HG02973 (cell line): ENCODE results near the gene LRP1.

Experiments used
- ATAC-seq: cut with Tn5 transposase; IDR thresholded peaks from one replicate; pipeline ENCODE4 v1.9.1; 2021; ENCODE audit warnings: moderate library complexity; ENCODE audit not compliant: unreplicated experiment

LRP1 gene

GRCh38 chr12:57243521-57244311, 115.4 kb downstream of the LRP1 start:
- no peak for ATAC-seq

DNA sequence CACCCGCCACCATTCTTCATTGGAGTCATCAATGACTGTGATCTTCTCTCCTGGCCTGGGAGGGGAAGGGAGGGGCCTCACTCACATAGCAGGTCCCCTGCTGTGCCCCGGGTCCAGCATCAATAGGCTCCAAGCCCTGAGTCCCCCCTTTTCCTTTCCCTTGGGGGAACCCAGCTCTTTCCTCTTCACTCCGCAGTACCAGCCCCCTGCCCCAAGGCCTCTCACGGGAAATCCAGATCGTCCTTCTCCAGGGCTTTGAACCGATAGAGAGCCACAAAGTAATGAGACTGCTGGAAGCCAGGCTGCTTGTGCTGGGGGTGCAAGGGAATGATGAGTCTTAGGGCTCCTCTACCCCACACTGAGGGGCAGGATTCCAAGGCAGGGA, 116.0 kb downstream of the LRP1 start:
- no peak for ATAC-seq

GRCh38 chr12:57247041-57247440, 118.8 kb downstream of the LRP1 start:
- no peak for ATAC-seq

DNA sequence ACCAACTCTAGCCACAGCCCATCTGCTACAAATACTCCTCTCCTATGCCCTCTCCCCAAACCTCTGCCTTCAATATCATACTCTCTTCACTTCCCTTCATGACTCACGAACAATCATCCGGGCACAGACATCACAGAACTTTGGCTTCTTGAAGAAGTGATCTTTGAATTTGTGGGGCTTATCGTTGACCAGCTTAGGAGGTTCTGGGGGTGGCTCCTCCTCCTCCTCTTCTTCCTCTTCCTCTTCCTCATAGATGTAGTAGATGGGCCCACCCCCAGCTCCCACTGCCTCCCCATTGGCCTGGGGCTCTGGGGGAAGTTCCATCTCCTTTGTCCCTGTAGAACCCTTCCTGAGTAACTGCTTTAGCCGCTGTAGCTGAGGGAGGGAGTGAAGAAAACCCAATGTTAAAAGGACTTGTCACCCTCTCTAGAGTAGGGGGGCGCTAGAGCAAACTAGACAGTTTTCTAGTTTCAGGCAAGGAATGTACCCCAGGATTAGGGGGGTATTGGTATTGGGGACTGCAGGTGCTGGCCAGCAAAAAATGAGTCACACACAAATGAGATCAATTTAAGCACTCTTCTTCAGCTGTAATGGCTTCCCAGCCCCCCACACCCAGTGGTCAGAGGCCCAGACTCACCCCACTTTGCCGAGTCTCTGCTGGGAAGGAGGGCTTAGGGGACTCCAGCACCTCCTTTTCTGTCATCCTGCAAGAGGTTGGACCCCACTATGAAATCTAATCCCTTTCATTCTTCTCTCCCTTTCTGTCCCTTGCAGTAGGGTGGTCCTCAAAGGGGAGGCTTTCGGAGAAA, 120.9 kb downstream of the LRP1 start:
- no peak for ATAC-seq

DNA sequence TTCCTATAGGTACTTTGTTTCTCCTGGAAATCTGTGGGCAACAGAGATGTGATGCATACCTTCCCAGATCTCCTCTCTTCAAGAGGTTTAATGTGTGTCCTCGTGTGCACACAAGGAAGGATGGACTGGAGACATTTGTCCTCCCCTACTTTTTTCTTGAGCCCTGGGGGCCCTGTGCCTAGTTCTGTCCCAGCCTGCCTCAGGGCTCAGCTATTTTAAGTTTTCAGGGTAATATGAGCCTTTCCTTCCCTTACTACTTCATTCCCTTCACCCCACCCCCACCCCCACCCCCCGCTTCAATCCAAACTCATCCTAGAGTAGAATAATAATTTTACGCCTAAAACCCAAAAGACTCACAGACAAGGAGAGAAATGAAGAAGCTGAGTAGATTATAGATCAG, 122.3 kb downstream of the LRP1 start:
- ATAC-seq = no peak

- ATAC-seq = no peak
Measured at GRCh38 chr12:57250956-57251355, 122.7 kb downstream of the LRP1 start, which contains the start of gene STAC3. STAC3 (minus strand) TSS chr12:57251187; CDS start chr12:57249636, 1,551 bp downstream.

GRCh38 chr12:57254506-57255280, 126.4 kb downstream of the LRP1 start:
- ATAC-seq = no peak

- no peak for ATAC-seq
Measured at GRCh38 chr12:57255916-57256315, 127.6 kb downstream of the LRP1 start.

DNA sequence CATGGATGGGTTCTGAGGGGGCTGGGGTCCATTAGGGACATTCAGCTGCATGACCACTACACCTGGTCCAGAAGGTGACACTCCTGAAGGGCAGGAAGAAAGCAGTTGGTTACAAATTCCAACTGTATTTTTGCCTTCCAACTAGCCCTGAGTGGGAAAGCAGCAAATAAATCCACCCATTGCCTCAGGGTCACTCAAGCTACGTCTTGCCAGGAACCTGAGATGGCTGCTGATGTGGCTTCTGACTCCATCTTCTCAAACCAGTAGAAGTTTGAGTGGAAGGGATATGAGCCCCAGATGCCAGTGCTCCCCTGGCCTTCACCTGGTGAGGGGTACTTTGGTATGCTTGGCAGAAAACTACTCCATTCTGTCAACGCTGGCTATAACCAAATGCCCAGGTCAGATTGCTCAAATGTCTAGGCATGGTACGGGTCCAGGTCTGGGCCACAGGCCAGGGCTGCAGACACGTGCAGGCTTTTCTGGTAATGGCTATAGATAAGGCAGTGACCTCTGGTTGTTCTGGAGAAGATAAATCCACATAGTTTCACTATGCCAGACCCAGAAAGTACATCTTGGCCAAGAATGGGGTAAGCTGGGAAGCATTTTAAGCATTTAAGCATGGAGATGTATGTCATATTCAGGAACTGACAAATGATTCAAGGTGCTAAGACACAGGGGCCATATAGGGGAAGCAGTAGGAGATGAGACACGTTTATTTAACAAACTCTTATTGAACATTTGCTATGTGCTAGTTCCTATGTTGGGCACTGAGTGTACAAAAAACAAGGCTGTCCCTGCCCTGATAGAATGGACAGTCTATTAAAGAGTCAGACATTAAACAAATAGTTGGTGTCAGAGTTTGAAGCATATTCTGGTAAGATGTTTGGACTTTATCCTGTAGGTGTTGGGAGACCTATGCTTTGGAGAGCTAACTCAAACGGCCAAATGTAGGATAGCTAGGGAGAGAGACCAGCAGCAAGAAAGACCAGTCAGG, 131.0 kb downstream of the LRP1 start:
- ATAC-seq = no peak

GRCh38 chr12:57260366-57260765, 132.1 kb downstream of the LRP1 start:
- no peak for ATAC-seq

DNA sequence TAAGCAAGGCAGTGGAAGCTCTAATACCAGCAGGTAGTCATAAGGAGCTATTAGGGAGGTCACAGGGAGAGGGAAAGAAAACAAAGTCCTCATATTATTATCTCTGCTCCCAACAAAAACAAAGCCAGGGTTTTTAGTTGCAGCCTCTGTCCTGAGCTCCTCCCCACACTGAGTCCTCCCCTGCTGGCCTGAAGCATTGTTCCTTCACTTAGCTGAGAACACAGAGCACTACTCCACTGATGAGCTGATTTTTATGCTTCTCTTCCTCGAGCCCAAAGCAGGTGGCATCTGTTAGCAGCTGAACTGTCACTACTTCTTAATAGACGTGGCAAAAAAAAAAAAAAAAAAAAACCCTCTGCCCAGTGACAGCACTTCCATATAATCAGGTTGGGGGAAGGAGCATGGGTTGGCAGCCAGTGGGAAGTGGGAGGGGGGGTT, 133.2 kb downstream of the LRP1 start:
- no peak for ATAC-seq

- ATAC-seq = no peak
Measured at GRCh38 chr12:57262126-57262822, 134.0 kb downstream of the LRP1 start.
